GM23338 (cell line): ENCODE results near the gene NAB2.

Experiments used
- EZH2 ChIP-seq: fragments of 200-600 bp; sonication (generic); IDR thresholded peaks from one replicate; pipeline ENCODE4 v1.8.0; 2017; ENCODE audit warnings: antibody characterized with exemption, mild to moderate bottlenecking, low read depth; ENCODE audit not compliant: unreplicated experiment
- POLR2AphosphoS5 ChIP-seq: IDR thresholded peaks from 2 replicates; pipeline ENCODE4 v1.6.1; 2016; ENCODE audit warnings: antibody characterized with exemption, low read depth

GRCh38 chr12:57127101-57127725 lies 38.3 kb downstream of the NAB2 start:
- TF ChIP-seq POLR2AphosphoS5 (no peak), EZH2 (no peak)
